ENCODE results near the gene RCSD1. TPM values are rescaled to one million over a fixed set of nuclear protein-coding genes. Genes with fewer than 3 reads are reported as not detected.

RCSD1 gene
- total RNA-seq, 1 experiment from 2014 or later, result not detected

GRCh38 chr1:167623951-167624350 is 6.1 kb upstream of the RCSD1 start:
- no peak for DNase-seq (ENCODE audit: low spot score)

GRCh38 chr1:167625040-167625823 is 4.8 kb upstream of the RCSD1 start:
- Histone ChIP-seq H3K9me3 (ENCODE audit: low read depth, low read length, poor library complexity, severe bottlenecking) (no peaks in the 10 kb centered on the region), H3K4me1 (ENCODE audit: insufficient read depth, low read length, poor library complexity, severe bottlenecking) (no peaks in the 10 kb centered on the region), H3K27me3 (replicated peaks; ENCODE audit: insufficient read depth, low read depth, low read length, poor library complexity) (peaks cover 16% of the 10 kb centered on the region), H3K36me3 (ENCODE audit: insufficient read depth, low read length, poor library complexity, severe bottlenecking) (no peaks in the 10 kb centered on the region), H3K4me3 (ENCODE audit: low read depth, low read length, poor library complexity, severe bottlenecking) (no peak overlapping the region), H3K27ac (ENCODE audit: low read depth, low read length, poor library complexity, severe bottlenecking) (no peak overlapping the region)
- intact Hi-C loops (cut with micrococcal nuclease; ENCODE audit: unreplicated experiment), result no loop called here
- BruUV-seq (replicated peaks), result no TSS peak
- TF ChIP-seq EZH2 (IDR thresholded peaks at IDR 0.05; ENCODE audit: borderline replicate concordance, low read depth, low read length, poor library complexity, severe bottlenecking) (no peak), CTCF (conservative IDR thresholded peaks at IDR 0.05; ENCODE audit: low read depth, low read length) (no peak)
- CTCF ChIA-PET, result no interaction called here
- no peak for DNase-seq (ENCODE audit: low spot score)
- POLR2A ChIA-PET (ENCODE audit: low non-redundant PET), result no interaction called here

More at GRCh38 chr1:167623951-167624350, 6.1 kb upstream of the RCSD1 start:
- Histone ChIP-seq H3K27ac (ENCODE audit: low read depth, low read length, poor library complexity, severe bottlenecking) (no peak overlapping the region), H3K4me1 (ENCODE audit: insufficient read depth, low read length, poor library complexity, severe bottlenecking) (no peaks in the 10 kb centered on the region), H3K36me3 (ENCODE audit: insufficient read depth, low read length, poor library complexity, severe bottlenecking) (no peaks in the 10 kb centered on the region), H3K9me3 (ENCODE audit: low read depth, low read length, poor library complexity, severe bottlenecking) (no peaks in the 10 kb centered on the region), H3K27me3 (replicated peaks; ENCODE audit: insufficient read depth, low read depth, low read length, poor library complexity) (peaks cover 5% of the 10 kb centered on the region), H3K4me3 (ENCODE audit: low read depth, low read length, poor library complexity, severe bottlenecking) (no peak overlapping the region)
- intact Hi-C loops (cut with micrococcal nuclease; ENCODE audit: unreplicated experiment), result no loop called here
- CTCF ChIA-PET, result no interaction called here
- no peak for TF ChIP-seq CTCF (conservative IDR thresholded peaks at IDR 0.05; ENCODE audit: low read depth, low read length)
- no peak for TF ChIP-seq EZH2 (IDR thresholded peaks at IDR 0.05; ENCODE audit: borderline replicate concordance, low read depth, low read length, poor library complexity, severe bottlenecking)
- BruUV-seq (replicated peaks), result no TSS peak
- POLR2A ChIA-PET (ENCODE audit: low non-redundant PET), result no interaction called here

- CTCF ChIA-PET, result no interaction called here
- no peak overlapping the region for H3K27ac ChIP-seq (ENCODE audit: low read depth, low read length, poor library complexity, severe bottlenecking)
These were observed 2.5 kb upstream of the RCSD1 start for GRCh38 chr1:167627615-167627864.

More at GRCh38 chr1:167627615-167627864, 2.5 kb upstream of the RCSD1 start:
- no TSS peak for BruUV-seq (replicated peaks)
- Histone ChIP-seq H3K4me3 (ENCODE audit: low read depth, low read length, poor library complexity, severe bottlenecking) (no peak overlapping the region), H3K27me3 (replicated peaks; ENCODE audit: insufficient read depth, low read depth, low read length, poor library complexity) (peaks cover 27% of the 10 kb centered on the region), H3K4me1 (ENCODE audit: insufficient read depth, low read length, poor library complexity, severe bottlenecking) (no peaks in the 10 kb centered on the region), H3K9me3 (ENCODE audit: low read depth, low read length, poor library complexity, severe bottlenecking) (no peaks in the 10 kb centered on the region), H3K36me3 (ENCODE audit: insufficient read depth, low read length, poor library complexity, severe bottlenecking) (no peaks in the 10 kb centered on the region)
- DNase-seq (ENCODE audit: low spot score), result no peak
- intact Hi-C loops (cut with micrococcal nuclease; ENCODE audit: unreplicated experiment), result no loop called here
- POLR2A ChIA-PET (ENCODE audit: low non-redundant PET), result interaction anchor here (0.7 kb wide), 1 partner anchor 1992 kb away, joined by 17 read pairs; no protein-coding TSS in a partner anchor
- TF ChIP-seq EZH2 (IDR thresholded peaks at IDR 0.05; ENCODE audit: borderline replicate concordance, low read depth, low read length, poor library complexity, severe bottlenecking) (no peak), CTCF (conservative IDR thresholded peaks at IDR 0.05; ENCODE audit: low read depth, low read length) (no peak)

Measured in A673 (cell line).